Large intestine (tissue), 12 donors: ENCODE results near the gene ZNF844. TPM values are rescaled to one million over a fixed set of nuclear protein-coding genes. Genes with fewer than 3 reads are reported as not detected.
A peak's percentile ranks its signal among the peaks of the same experiment; 100 is the strongest.

Source experiments
- DNase-seq, 2 donors: peaks; one replicate each; pipeline versions ENCODE4 v3.0.0 to v3.0.0-alpha.2; 2013
- H3K27ac ChIP-seq: one replicate; pipeline ENCODE4 v1.5.1; 2013; ENCODE audit warnings: low read length
- H3K27me3 ChIP-seq: 2 replicates; pipeline ENCODE4 v1.6.1; 2013; ENCODE audit warnings: low read length; ENCODE audit not compliant: control insufficient read depth, insufficient read depth
- H3K36me3 ChIP-seq: 2 replicates; pipeline ENCODE4 v1.6.1; 2013; ENCODE audit warnings: low read length; ENCODE audit not compliant: control insufficient read depth, insufficient read depth
- H3K4me1 ChIP-seq: one replicate; pipeline ENCODE4 v1.6.1; 2013; ENCODE audit warnings: low read length; ENCODE audit not compliant: control insufficient read depth, insufficient read depth
- H3K4me3 ChIP-seq: one replicate; pipeline ENCODE4 v1.5.1; 2013; ENCODE audit warnings: low read length
- H3K9me3 ChIP-seq: one replicate; pipeline ENCODE4 v1.6.1; 2013; ENCODE audit warnings: mild to moderate bottlenecking, low read depth, low read length, moderate library complexity; ENCODE audit not compliant: control insufficient read depth
- WGBS: methylation state at CpG from one replicate; pipeline ENCODE4 v1.1.5; 2013; ENCODE audit warnings: low lambda C conversion rate; ENCODE audit not compliant: insufficient coverage; 5-methylcytosine and 5-hydroxymethylcytosine counted together
- long read RNA-seq, 11 donors: transcript quantifications; one replicate each; lab custom pipeline, GENCODE V29; 2026
- polyA plus RNA-seq: library from polyadenylated mRNA; unstranded; fragments of 120-200 nt; gene quantifications from one replicate; pipeline ENCODE4 v1.2.1, GENCODE V29; 2013

ZNF844 gene
- polyA plus RNA-seq = 12.5 TPM
- long read RNA-seq, donor 1 = 0 reads
- long read RNA-seq, donor 2, full-length matches to known transcripts = 3 of 3 reads
- long read RNA-seq, donor 2, partial matches to known transcripts = 0 of 3 reads
- long read RNA-seq, donor 2, other reads (novel, unspliced or antisense) = 0 of 3 reads
- long read RNA-seq, donor 3 = 0 reads
- long read RNA-seq, donor 4 = 0 reads
- long read RNA-seq, donor 5, full-length matches to known transcripts = 4 of 4 reads
- long read RNA-seq, donor 5, partial matches to known transcripts = 0 of 4 reads
- long read RNA-seq, donor 5, other reads (novel, unspliced or antisense) = 0 of 4 reads
- long read RNA-seq, donor 6, full-length matches to known transcripts = 4 of 4 reads
- long read RNA-seq, donor 6, partial matches to known transcripts = 0 of 4 reads
- long read RNA-seq, donor 6, other reads (novel, unspliced or antisense) = 0 of 4 reads
- long read RNA-seq, donor 7 = 0 reads
- long read RNA-seq, donor 8, full-length matches to known transcripts = 3 of 3 reads
- long read RNA-seq, donor 8, partial matches to known transcripts = 0 of 3 reads
- long read RNA-seq, donor 8, other reads (novel, unspliced or antisense) = 0 of 3 reads
- long read RNA-seq, donor 9, full-length matches to known transcripts = 4 of 4 reads
- long read RNA-seq, donor 9, partial matches to known transcripts = 0 of 4 reads
- long read RNA-seq, donor 9, other reads (novel, unspliced or antisense) = 0 of 4 reads
- long read RNA-seq, donor 10, full-length matches to known transcripts = 3 of 3 reads
- long read RNA-seq, donor 10, partial matches to known transcripts = 0 of 3 reads
- long read RNA-seq, donor 10, other reads (novel, unspliced or antisense) = 0 of 3 reads
- long read RNA-seq, donor 11, full-length matches to known transcripts = 4 of 4 reads
- long read RNA-seq, donor 11, partial matches to known transcripts = 0 of 4 reads
- long read RNA-seq, donor 11, other reads (novel, unspliced or antisense) = 0 of 4 reads

- Histone ChIP-seq H3K27ac (peak within 1 kb of the TSS; percentile 77), H3K27me3 (no peaks in the 10 kb centered on the region), H3K4me3 (peak within 1 kb of the TSS; percentile 60), H3K36me3 (peaks cover 5% of the 10 kb centered on the region), H3K9me3 (peaks cover 42% of the 10 kb centered on the region), H3K4me1 (peaks cover 12% of the 10 kb centered on the region)
- no CpG with 5 or more reads among the region's 66 CpGs for WGBS
- DNase-seq = peak; percentile 94 to 97
Observed at GRCh38 chr19:12064590-12065538, at the start of gene ZNF844. Gene ZNF844, plus strand, starts transcription at chr19:12064731. Its CDS starts 143 bp downstream, at chr19:12064874.

- 100% methylated on average over 2 of the region's 9 CpGs for WGBS
- Histone ChIP-seq H3K27me3 (no peaks in the 10 kb centered on the region), H3K27ac (no peak overlapping the region), H3K4me3 (no peak overlapping the region), H3K36me3 (peaks cover 41% of the 10 kb centered on the region), H3K4me1 (no peaks in the 10 kb centered on the region), H3K9me3 (peaks cover 65% of the 10 kb centered on the region)
- no peak for DNase-seq
Observed at GRCh38 chr19:12015015-12015752, 49.3 kb upstream of the ZNF844 start.

GRCh38 chr19:12015753-12016116 lies 48.8 kb upstream of the ZNF844 start:
- no peak for DNase-seq
- WGBS = no CpG with 5 or more reads among the region's 2 CpGs
- Histone ChIP-seq H3K27me3 (no peaks in the 10 kb centered on the region), H3K36me3 (peaks cover 41% of the 10 kb centered on the region), H3K4me1 (no peaks in the 10 kb centered on the region), H3K27ac (no peak overlapping the region), H3K9me3 (peaks cover 68% of the 10 kb centered on the region), H3K4me3 (no peak overlapping the region)

DNA sequence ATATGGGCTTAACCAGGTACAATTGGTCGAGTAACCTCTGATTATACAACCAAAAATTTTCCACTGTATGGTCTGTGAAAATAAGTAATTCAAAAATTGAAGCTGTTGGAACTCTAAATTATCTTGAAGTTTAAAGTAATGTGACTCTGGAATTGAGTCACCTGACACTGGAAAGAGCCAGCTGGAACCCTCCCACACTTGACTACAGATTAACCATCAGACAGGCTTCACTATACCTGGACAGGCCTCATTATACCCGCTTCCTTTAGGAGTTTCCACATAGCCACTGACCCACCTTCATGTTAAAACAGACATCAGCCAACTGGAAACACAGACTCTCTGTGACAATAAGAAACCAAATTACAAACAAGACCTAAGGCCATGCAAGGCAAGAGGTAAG lies 30.3 kb upstream of the ZNF844 start:
- Histone ChIP-seq H3K4me1 (no peaks in the 10 kb centered on the region), H3K9me3 (peaks cover 8% of the 10 kb centered on the region), H3K27me3 (no peaks in the 10 kb centered on the region), H3K4me3 (peak overlapping the region; percentile 78), H3K27ac (no peak overlapping the region), H3K36me3 (no peaks in the 10 kb centered on the region)
- DNase-seq = peak in 1 of 2 donors; percentile 57
- WGBS = no CpG with 5 or more reads among the region's 2 CpGs

DNA sequence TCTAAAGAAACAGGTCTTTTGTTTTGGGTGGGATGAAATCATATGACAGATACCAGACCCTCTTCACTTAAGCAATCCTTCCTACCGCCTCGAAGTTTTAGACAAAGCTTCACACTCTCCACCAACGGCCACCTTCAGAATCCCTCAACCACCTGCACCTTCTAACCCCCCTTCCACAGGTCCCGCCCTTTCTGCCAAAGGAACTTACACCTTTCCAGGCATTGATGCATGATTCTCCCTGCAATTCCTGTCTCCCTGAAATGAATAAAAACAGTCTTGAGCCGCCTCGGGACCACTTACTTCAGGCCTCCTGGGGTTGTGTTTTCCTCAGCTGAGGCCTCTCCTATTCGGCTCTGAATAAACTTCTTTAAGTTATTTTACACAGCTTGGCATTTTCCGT lies 29.9 kb upstream of the ZNF844 start:
- DNase-seq = peak in 1 of 2 donors; percentile 26
- WGBS = 10% methylated on average over 2 of the region's 8 CpGs
- no peaks in the 10 kb centered on the region for H3K36me3 ChIP-seq
- H3K4me3 ChIP-seq = peak overlapping the region; percentile 78
- peaks cover 5% of the 10 kb centered on the region for H3K9me3 ChIP-seq
- H3K27me3 ChIP-seq = no peaks in the 10 kb centered on the region
- no peak overlapping the region for H3K27ac ChIP-seq
- no peaks in the 10 kb centered on the region for H3K4me1 ChIP-seq

DNA sequence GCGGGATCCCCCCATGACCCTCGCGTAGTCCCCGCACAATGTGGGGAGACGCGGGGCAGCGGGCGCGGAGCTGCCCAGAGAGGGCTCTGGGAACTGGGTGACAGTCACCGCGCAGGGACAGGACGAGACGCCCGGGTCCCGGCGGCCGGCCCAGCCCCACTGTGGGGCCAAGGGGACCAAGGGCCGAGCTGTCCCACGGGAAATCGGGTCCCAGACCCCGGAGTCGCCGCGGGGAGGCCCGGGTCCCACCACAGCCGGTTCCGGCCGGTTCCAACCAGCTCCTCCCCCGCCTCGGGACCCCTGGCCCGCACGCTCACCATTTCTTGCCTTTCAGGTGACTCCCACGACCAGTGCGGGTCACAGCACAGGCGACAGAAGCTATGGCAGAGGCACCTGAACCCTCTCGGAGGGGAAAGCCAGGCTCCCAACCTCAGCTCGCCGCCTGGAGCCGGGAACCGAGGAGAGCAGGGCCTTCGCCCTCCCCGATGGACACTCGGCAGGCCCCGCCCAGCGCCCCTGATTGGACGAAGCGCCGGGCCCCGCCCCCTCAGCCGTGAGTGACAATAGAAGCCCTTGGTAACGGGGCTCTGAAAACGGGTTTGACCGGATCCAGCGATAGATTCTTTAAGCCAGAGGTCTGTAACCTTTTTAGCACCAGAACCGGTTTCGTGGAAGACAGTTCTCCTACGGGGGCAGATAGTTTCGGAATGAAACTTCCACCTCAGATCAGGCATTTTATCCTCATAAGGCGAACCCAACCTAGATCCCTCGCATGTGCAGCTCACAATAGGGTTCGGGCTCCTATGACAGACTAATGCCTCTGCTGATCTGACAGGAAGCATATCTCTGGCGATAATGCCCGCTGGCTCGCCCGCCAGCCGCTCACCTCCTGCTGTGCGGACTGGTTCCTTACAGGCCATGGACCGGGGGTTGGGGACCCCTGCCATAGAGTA lies 29.0 kb upstream of the ZNF844 start, which contains the start of gene ZNF433:
Gene ZNF433, minus strand, starts transcription at position 460 of the 953 bp plus-strand sequence. Its CDS starts 140 bp downstream, at position 320.
- DNase-seq = peak; percentile 89 to 94
- Histone ChIP-seq H3K27me3 (no peaks in the 10 kb centered on the region), H3K4me1 (no peaks in the 10 kb centered on the region), H3K4me3 (peak within 1 kb of the TSS; percentile 78), H3K36me3 (no peaks in the 10 kb centered on the region), H3K27ac (peak within 1 kb of the TSS; percentile 74), H3K9me3 (no peaks in the 10 kb centered on the region)
- WGBS = no CpG with 5 or more reads among the region's 68 CpGs

DNA sequence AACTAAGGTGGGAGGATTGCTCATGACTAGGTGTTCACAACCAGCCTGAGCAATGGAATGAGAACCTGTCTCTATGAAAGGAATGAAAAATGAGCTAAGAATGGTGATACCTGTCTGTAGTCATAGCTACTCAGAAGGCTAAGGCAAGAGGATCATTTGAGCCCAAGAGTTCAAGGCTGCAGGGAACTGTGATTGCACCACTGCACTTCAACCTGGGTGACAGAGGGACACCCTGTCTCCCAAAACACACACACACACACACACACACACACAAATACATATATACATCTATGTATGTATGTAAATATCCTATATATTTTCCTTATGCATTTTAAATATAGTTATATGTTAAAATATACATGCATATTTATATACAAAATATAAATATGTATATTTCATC lies 21.6 kb upstream of the ZNF844 start:
- peaks cover 9% of the 10 kb centered on the region for H3K9me3 ChIP-seq

DNA sequence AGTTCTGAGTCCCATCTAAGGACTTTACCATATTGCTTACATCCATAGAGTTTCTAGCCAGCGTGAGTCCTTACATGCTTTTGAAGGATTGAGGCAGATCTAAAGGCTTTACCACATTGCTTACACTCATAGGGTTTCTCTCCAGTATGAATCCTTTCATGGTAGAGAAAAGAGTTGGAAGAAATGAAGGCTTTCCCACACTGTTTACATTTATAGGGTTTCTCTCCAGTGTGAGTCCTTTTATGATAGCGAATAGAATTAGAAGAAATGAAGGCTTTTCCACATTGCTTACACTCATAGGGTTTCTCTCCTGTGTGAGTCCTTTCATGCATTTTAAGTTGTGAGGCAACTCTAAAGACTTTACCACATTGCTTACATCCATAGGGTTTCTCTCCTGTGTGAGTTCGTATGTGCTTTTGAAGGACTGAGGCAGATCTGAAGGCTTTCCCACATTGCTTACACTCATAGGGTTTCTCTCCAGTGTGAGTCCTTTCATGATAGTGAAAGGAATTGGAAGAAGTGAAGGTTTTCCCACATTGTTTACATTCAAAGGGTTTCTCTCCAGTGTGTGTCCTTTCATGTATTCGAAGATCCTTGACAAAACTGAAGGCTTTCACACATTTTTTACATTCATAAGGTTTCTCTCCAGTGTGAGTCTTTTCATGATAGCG lies 20.6 kb upstream of the ZNF844 start:
- WGBS = 100% methylated on average over 1 of the region's 5 CpGs
- H3K4me3 ChIP-seq = no peak overlapping the region
- peaks cover 9% of the 10 kb centered on the region for H3K9me3 ChIP-seq
- H3K36me3 ChIP-seq = no peaks in the 10 kb centered on the region
- no peak overlapping the region for H3K27ac ChIP-seq
- H3K4me1 ChIP-seq = no peaks in the 10 kb centered on the region
- DNase-seq = no peak
- no peaks in the 10 kb centered on the region for H3K27me3 ChIP-seq

More for the DNA sequence above, 21.6 kb upstream of the ZNF844 start:
- Histone ChIP-seq H3K27me3 (no peaks in the 10 kb centered on the region), H3K4me1 (no peaks in the 10 kb centered on the region), H3K4me3 (no peak overlapping the region), H3K36me3 (no peaks in the 10 kb centered on the region), H3K27ac (no peak overlapping the region)
- DNase-seq = no peak
